RWPE2 (cell line): ENCODE results near the gene FAM53B.

ENCODE experiments used
- ATAC-seq: fragments of 200-7000 bp; cut with Tn5 transposase; 3 replicates; pipeline ENCODE4 v1.9.1; 2021; ENCODE audit warnings: low read depth
- DNase-seq: peaks from one replicate; pipeline ENCODE4 v3.0.0-alpha.2; 2020; ENCODE audit warnings: low spot score
- H3K27ac ChIP-seq: fragments of 450-650 bp; 2 replicates; pipeline ENCODE4 v1.5.1; 2017; ENCODE audit warnings: mild to moderate bottlenecking; ENCODE audit not compliant: poor library complexity, severe bottlenecking
- H3K27me3 ChIP-seq: fragments of 250-450 bp; sonication (Bioruptor Pico); 2 replicates; pipeline ENCODE4 v1.5.1; 2021; ENCODE audit warnings: mild to moderate bottlenecking, moderate library complexity; ENCODE audit not compliant: insufficient read depth, poor library complexity, severe bottlenecking
- H3K36me3 ChIP-seq: fragments of 250-450 bp; sonication (Bioruptor Pico); 2 replicates; pipeline ENCODE4 v1.5.1; 2020; ENCODE audit warnings: low read depth, mild to moderate bottlenecking, moderate library complexity
- H3K4me1 ChIP-seq: fragments of 250-450 bp; sonication (Bioruptor Pico); 2 replicates; pipeline ENCODE4 v1.5.1; 2021; ENCODE audit warnings: mild to moderate bottlenecking, moderate library complexity; ENCODE audit not compliant: insufficient read depth, poor library complexity, severe bottlenecking
- H3K4me3 ChIP-seq: fragments of 250-450 bp; sonication (Bioruptor Pico); 2 replicates; pipeline ENCODE4 v1.5.1; 2021; ENCODE audit warnings: mild to moderate bottlenecking, moderate library complexity; ENCODE audit not compliant: severe bottlenecking
- H3K9me3 ChIP-seq: fragments of 250-450 bp; sonication (Bioruptor Pico); 2 replicates; pipeline ENCODE4 v1.5.1; 2021; ENCODE audit warnings: mild to moderate bottlenecking, moderate library complexity; ENCODE audit not compliant: severe bottlenecking
- TF ChIP-seq, protein P1 (sequence below): fragments of 450-650 bp; IDR thresholded peaks from one replicate; pipeline ENCODE4 v1.5.1; 2017; ENCODE audit warnings: mild to moderate bottlenecking, moderate library complexity; ENCODE audit not compliant: poor library complexity, severe bottlenecking

The FAM53B gene

GRCh38 chr10:124679401-124679800, 64.8 kb downstream of the FAM53B start:
- H3K27ac ChIP-seq: no peak overlapping the region
- H3K9me3 ChIP-seq: no peaks in the 10 kb centered on the region
- TF ChIP-seq, protein P1, sequence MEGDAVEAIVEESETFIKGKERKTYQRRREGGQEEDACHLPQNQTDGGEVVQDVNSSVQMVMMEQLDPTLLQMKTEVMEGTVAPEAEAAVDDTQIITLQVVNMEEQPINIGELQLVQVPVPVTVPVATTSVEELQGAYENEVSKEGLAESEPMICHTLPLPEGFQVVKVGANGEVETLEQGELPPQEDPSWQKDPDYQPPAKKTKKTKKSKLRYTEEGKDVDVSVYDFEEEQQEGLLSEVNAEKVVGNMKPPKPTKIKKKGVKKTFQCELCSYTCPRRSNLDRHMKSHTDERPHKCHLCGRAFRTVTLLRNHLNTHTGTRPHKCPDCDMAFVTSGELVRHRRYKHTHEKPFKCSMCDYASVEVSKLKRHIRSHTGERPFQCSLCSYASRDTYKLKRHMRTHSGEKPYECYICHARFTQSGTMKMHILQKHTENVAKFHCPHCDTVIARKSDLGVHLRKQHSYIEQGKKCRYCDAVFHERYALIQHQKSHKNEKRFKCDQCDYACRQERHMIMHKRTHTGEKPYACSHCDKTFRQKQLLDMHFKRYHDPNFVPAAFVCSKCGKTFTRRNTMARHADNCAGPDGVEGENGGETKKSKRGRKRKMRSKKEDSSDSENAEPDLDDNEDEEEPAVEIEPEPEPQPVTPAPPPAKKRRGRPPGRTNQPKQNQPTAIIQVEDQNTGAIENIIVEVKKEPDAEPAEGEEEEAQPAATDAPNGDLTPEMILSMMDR: no peak
- DNase-seq: no peak
- peaks cover 15% of the 10 kb centered on the region for H3K36me3 ChIP-seq
- no peak overlapping the region for H3K4me3 ChIP-seq
- no peak for ATAC-seq
- H3K4me1 ChIP-seq: no peaks in the 10 kb centered on the region
- H3K27me3 ChIP-seq: no peaks in the 10 kb centered on the region

GRCh38 chr10:124678557-124679240, 65.5 kb downstream of the FAM53B start:
- ATAC-seq: no peak

GRCh38 chr10:124677749-124678556, 66.2 kb downstream of the FAM53B start:
- Histone ChIP-seq H3K4me1 (no peaks in the 10 kb centered on the region), H3K9me3 (no peaks in the 10 kb centered on the region), H3K36me3 (peaks cover 12% of the 10 kb centered on the region), H3K27ac (no peak overlapping the region), H3K27me3 (no peaks in the 10 kb centered on the region), H3K4me3 (no peak overlapping the region)
- ATAC-seq (no peak), DNase-seq (no peak)
- TF ChIP-seq, protein P1: no peak

More at GRCh38 chr10:124678557-124679240, 65.5 kb downstream of the FAM53B start:
- no peak overlapping the region for H3K4me3 ChIP-seq
- H3K27me3 ChIP-seq: no peaks in the 10 kb centered on the region
- H3K27ac ChIP-seq: no peak overlapping the region
- DNase-seq: no peak
- TF ChIP-seq, protein P1: no peak
- no peaks in the 10 kb centered on the region for H3K4me1 ChIP-seq
- no peaks in the 10 kb centered on the region for H3K9me3 ChIP-seq
- peaks cover 12% of the 10 kb centered on the region for H3K36me3 ChIP-seq

DNA sequence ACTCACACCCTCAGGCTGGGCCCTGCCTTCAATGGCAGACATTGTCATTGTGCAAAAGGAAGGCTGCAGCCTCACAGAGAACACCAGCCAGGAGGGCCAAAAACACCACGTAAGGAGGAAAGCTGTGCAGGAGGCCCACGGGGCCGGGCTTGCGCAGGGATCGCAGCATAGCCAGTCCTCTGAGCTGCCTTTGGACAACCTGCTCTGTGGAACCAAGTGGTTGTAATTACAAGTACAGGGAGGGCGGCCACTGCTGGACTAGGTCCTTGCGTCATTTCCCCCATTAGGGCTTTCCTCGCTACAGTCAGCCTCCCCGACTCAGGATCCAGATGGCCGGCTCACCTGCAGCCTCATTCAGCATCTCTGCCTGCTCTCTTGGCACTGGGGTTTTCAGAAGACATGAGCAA, 66.9 kb downstream of the FAM53B start:
- Histone ChIP-seq H3K9me3 (no peaks in the 10 kb centered on the region), H3K4me3 (no peak overlapping the region), H3K36me3 (peaks cover 12% of the 10 kb centered on the region), H3K27me3 (no peaks in the 10 kb centered on the region), H3K27ac (no peak overlapping the region), H3K4me1 (no peaks in the 10 kb centered on the region)
- ATAC-seq (no peak), DNase-seq (no peak)
- TF ChIP-seq, protein P1: no peak
